ENCODE data around the gene EXOG. TPM values are rescaled to one million over a fixed set of nuclear protein-coding genes. Genes with fewer than 3 reads are reported as not detected.

Gene EXOG
- total RNA-seq (2022): 15.7 and 16.2 TPM in 2 replicates
- Bru-seq, nascent RNA: percentile 79 among the genes with signal in this experiment
- BruChase-seq, experiment 1, labeled RNA remaining after a 2-hour chase: percentile 81 among the genes with signal in this experiment
- percentile 70 among the genes with signal in this experiment for BruChase-seq, experiment 2, labeled RNA remaining after a 6-hour chase
- long read RNA-seq, transcript EXOG-201 (6 exons, 2,792 nt): major isoform, 6 of 20 reads
- long read RNA-seq, partial matches to known transcripts: 2 of 20 reads
- long read RNA-seq, other reads (novel, unspliced or antisense): 9 of 20 reads

GRCh38 chr3:38496131-38496910 lies at the start of gene EXOG:
Gene EXOG, plus strand, starts transcription at chr3:38496340. Its CDS starts 28 bp downstream, at chr3:38496368.
- no peaks in the 10 kb centered on the region for H3K9me3 Mint-ChIP-seq (ENCODE audit: unreplicated experiment)
- Histone ChIP-seq H3K27me3 (replicated peaks; ENCODE audit: control insufficient read depth, insufficient read depth, low read length) (no peaks in the 10 kb centered on the region), H3K4me1 (peaks cover 7% of the 10 kb centered on the region; the same call in 1 of the 2 replicates), H3K9me3 (no peaks in the 10 kb centered on the region), H3K36me3 (ENCODE audit: control insufficient read depth, insufficient read depth, low read length) (no peaks in the 10 kb centered on the region), H3K4me3 (ENCODE audit: low read depth, low read length) (peak within 1 kb of the TSS; percentile 56)
- H3K27me3 Mint-ChIP-seq (ENCODE audit: insufficient read depth, unreplicated experiment): no peaks in the 10 kb centered on the region
- ChIA-PET POLR2A (interaction anchor here (0.6 to 0.7 kb wide), 3 partner anchors 57 to 476 kb away, joined by 3 to 13 read pairs (median 7); no protein-coding TSS in a partner anchor), CTCF (interaction anchor here (0.5 to 1.9 kb wide), 13 partner anchors 17 to 1006 kb away, joined by 3 to 14 read pairs (median 3); partner anchors contain the start of gene ACVR2B)
- peak within 1 kb of the TSS; percentile 94 for H3K4me3 Mint-ChIP-seq (ENCODE audit: unreplicated experiment)
- intact Hi-C loops (cut with micrococcal nuclease; ENCODE audit: unreplicated experiment): loop anchor here (1.0 kb wide), 4 partner anchors 41 to 504 kb away; no protein-coding TSS in a partner anchor
- BruUV-seq (replicated peaks): TSS peak; percentile 89
- no peaks in the 10 kb centered on the region for H3K4me1 Mint-ChIP-seq (ENCODE audit: low read depth, unreplicated experiment)
- H3K36me3 Mint-ChIP-seq (ENCODE audit: insufficient read depth, unreplicated experiment): peaks cover 12% of the 10 kb centered on the region
- peak; percentile 95 to 96 for DNase-seq
- TF ChIP-seq CTCF (IDR thresholded peaks at IDR 0.05; ENCODE audit: insufficient read depth in 1 of 2, low read depth in 1 of 2, low read length in 1 of 2, severe bottlenecking in 1 of 2, unreplicated experiment in 1 of 2): peak; percentile 78 to 93
- peak within 1 kb of the TSS; percentile 85 for H3K27ac Mint-ChIP-seq (ENCODE audit: unreplicated experiment)

GRCh38 chr3:38446812-38447211 lies 49.3 kb upstream of the EXOG start:
- Histone ChIP-seq H3K36me3 (ENCODE audit: control insufficient read depth, insufficient read depth, low read length) (no peaks in the 10 kb centered on the region), H3K9me3 (no peaks in the 10 kb centered on the region; the same call in 1 of the 2 replicates), H3K27me3 (replicated peaks; ENCODE audit: control insufficient read depth, insufficient read depth, low read length) (no peaks in the 10 kb centered on the region), H3K4me1 (no peaks in the 10 kb centered on the region), H3K4me3 (ENCODE audit: low read depth, low read length) (no peak overlapping the region)
- H3K4me3 Mint-ChIP-seq (ENCODE audit: unreplicated experiment): no peak overlapping the region
- H3K27ac Mint-ChIP-seq (ENCODE audit: unreplicated experiment): no peak overlapping the region
- DNase-seq: no peak
- no TSS peak for BruUV-seq (replicated peaks)
- no peaks in the 10 kb centered on the region for H3K27me3 Mint-ChIP-seq (ENCODE audit: insufficient read depth, unreplicated experiment)
- H3K36me3 Mint-ChIP-seq (ENCODE audit: insufficient read depth, unreplicated experiment): no peaks in the 10 kb centered on the region
- intact Hi-C loops (cut with micrococcal nuclease; ENCODE audit: unreplicated experiment): no loop called here
- H3K9me3 Mint-ChIP-seq (ENCODE audit: unreplicated experiment): no peaks in the 10 kb centered on the region
- TF ChIP-seq CTCF (IDR thresholded peaks at IDR 0.05; ENCODE audit: insufficient read depth in 1 of 2, low read depth in 1 of 2, low read length in 1 of 2, severe bottlenecking in 1 of 2, unreplicated experiment in 1 of 2): no peak
- ChIA-PET CTCF (no interaction called here), POLR2A (no interaction called here)
- H3K4me1 Mint-ChIP-seq (ENCODE audit: low read depth, unreplicated experiment): no peaks in the 10 kb centered on the region

GRCh38 chr3:38450853-38451252 lies 45.3 kb upstream of the EXOG start:
- Mint-ChIP-seq H3K9me3 (ENCODE audit: unreplicated experiment) (no peaks in the 10 kb centered on the region), H3K36me3 (ENCODE audit: insufficient read depth, unreplicated experiment) (no peaks in the 10 kb centered on the region), H3K27me3 (ENCODE audit: insufficient read depth, unreplicated experiment) (no peaks in the 10 kb centered on the region), H3K4me1 (ENCODE audit: low read depth, unreplicated experiment) (no peaks in the 10 kb centered on the region), H3K4me3 (ENCODE audit: unreplicated experiment) (no peak overlapping the region), H3K27ac (ENCODE audit: unreplicated experiment) (no peak overlapping the region)
- Histone ChIP-seq H3K9me3 (no peaks in the 10 kb centered on the region; the same call in 1 of the 2 replicates), H3K4me1 (peaks cover 2% of the 10 kb centered on the region), H3K36me3 (ENCODE audit: control insufficient read depth, insufficient read depth, low read length) (no peaks in the 10 kb centered on the region), H3K27me3 (replicated peaks; ENCODE audit: control insufficient read depth, insufficient read depth, low read length) (no peaks in the 10 kb centered on the region), H3K4me3 (ENCODE audit: low read depth, low read length) (no peak overlapping the region)
- ChIA-PET CTCF (no interaction called here), POLR2A (no interaction called here)
- intact Hi-C loops (cut with micrococcal nuclease; ENCODE audit: unreplicated experiment): loop anchor here (10.0 kb wide), 1 partner anchor 316 kb away; the partner anchor contains the start of genes ACAA1 and MYD88
- TF ChIP-seq CTCF (IDR thresholded peaks at IDR 0.05; ENCODE audit: insufficient read depth in 1 of 2, low read depth in 1 of 2, low read length in 1 of 2, severe bottlenecking in 1 of 2, unreplicated experiment in 1 of 2): no peak
- no peak for DNase-seq
- BruUV-seq (replicated peaks): no TSS peak
